Astrocyte (in vitro differentiated cells and primary cell): ENCODE results near the gene OR2AJ1. TPM values are rescaled to one million over a fixed set of nuclear protein-coding genes. Genes with fewer than 3 reads are reported as not detected.
"Not testable (repeated sequence)": the region's sequence is repeated elsewhere in the genome, so short reads cannot be mapped to it uniquely, and the experiment has no call there.

ENCODE experiments used
- DNase-seq: peaks from one replicate; pipeline ENCODE4 v3.0.0-alpha.2; 2010; ENCODE audit warnings: low read depth
- FAIRE-seq: peaks from 2 replicates; lab custom pipeline; 2011; peaks lifted over from hg19 to GRCh38; lab: Jason Lieb, UNC
- H2AFZ ChIP-seq: 2 replicates; pipeline ENCODE4 v1.6.0; 2012; ENCODE audit warnings: low read depth, low read length, inconsistent platforms
- H3K27ac ChIP-seq: 2 replicates; pipeline ENCODE4 v1.5.1; 2011; ENCODE audit warnings: low read depth, low read length, inconsistent platforms
- H3K27me3 ChIP-seq: 2 replicates; pipeline ENCODE4 v1.6.0; 2011; ENCODE audit warnings: low read length, inconsistent platforms; ENCODE audit not compliant: insufficient read depth
- H3K36me3 ChIP-seq: 2 replicates; pipeline ENCODE4 v1.5.1; 2011; ENCODE audit warnings: low read length, inconsistent platforms; ENCODE audit not compliant: insufficient read depth
- H3K4me1 ChIP-seq: 2 replicates; pipeline ENCODE4 v1.5.1; 2011; ENCODE audit warnings: low read length, inconsistent platforms; ENCODE audit not compliant: insufficient read depth
- H3K4me2 ChIP-seq: 2 replicates; pipeline ENCODE4 v1.6.0; 2012; ENCODE audit warnings: low read length, inconsistent platforms
- H3K4me3 ChIP-seq: 2 replicates; pipeline ENCODE4 v1.5.1; 2011; ENCODE audit warnings: low read depth, mild to moderate bottlenecking, low read length, inconsistent platforms; ENCODE audit not compliant: insufficient read depth
- H3K79me2 ChIP-seq: 2 replicates; pipeline ENCODE4 v1.6.0; 2012; ENCODE audit warnings: mild to moderate bottlenecking, low read length, inconsistent platforms; ENCODE audit not compliant: insufficient read depth
- H3K9ac ChIP-seq: 2 replicates; pipeline ENCODE4 v1.6.0; 2012; ENCODE audit warnings: mild to moderate bottlenecking, low read length, inconsistent platforms
- H3K9me3 ChIP-seq: 2 replicates; pipeline ENCODE4 v1.5.1; 2012; ENCODE audit warnings: low read depth, mild to moderate bottlenecking, low read length, inconsistent platforms; ENCODE audit not compliant: insufficient read depth
- H4K20me1 ChIP-seq: 2 replicates; pipeline ENCODE4 v1.6.0; 2012; ENCODE audit warnings: low read length, inconsistent platforms; ENCODE audit not compliant: insufficient read depth
- H3K27ac Mint-ChIP-seq: one replicate; pipeline ENCODE4 v1.8.0; 2021; ENCODE audit warnings: mild to moderate bottlenecking, mixed read lengths; ENCODE audit not compliant: unreplicated experiment
- H3K27me3 Mint-ChIP-seq: one replicate; pipeline ENCODE4 v1.8.0; 2021; ENCODE audit warnings: low read depth, mixed read lengths; ENCODE audit not compliant: unreplicated experiment
- H3K36me3 Mint-ChIP-seq: one replicate; pipeline ENCODE4 v1.8.0; 2021; ENCODE audit warnings: low read depth, mixed read lengths; ENCODE audit not compliant: unreplicated experiment
- H3K4me1 Mint-ChIP-seq: one replicate; pipeline ENCODE4 v1.8.0; 2021; ENCODE audit warnings: low read depth, mixed read lengths; ENCODE audit not compliant: unreplicated experiment
- H3K4me3 Mint-ChIP-seq: one replicate; pipeline ENCODE4 v1.8.0; 2021; ENCODE audit warnings: mild to moderate bottlenecking, moderate library complexity, mixed read lengths; ENCODE audit not compliant: unreplicated experiment
- H3K9me3 Mint-ChIP-seq: one replicate; pipeline ENCODE4 v1.8.0; 2021; ENCODE audit warnings: mild to moderate bottlenecking, mixed read lengths; ENCODE audit not compliant: unreplicated experiment
- CTCF ChIP-seq: IDR thresholded peaks from 2 replicates; pipeline ENCODE4 v1.5.1; 2011; ENCODE audit warnings: low read depth, mild to moderate bottlenecking, inconsistent platforms, low read length, moderate library complexity; ENCODE audit not compliant: insufficient read depth
- EZH2 ChIP-seq: IDR thresholded peaks from 2 replicates; pipeline ENCODE4 v1.6.1; 2012; ENCODE audit warnings: mild to moderate bottlenecking, low read length, inconsistent platforms; ENCODE audit not compliant: insufficient read depth
- total RNA-seq: library from RNA; stranded (reverse); gene quantifications from 2 replicates; pipeline ENCODE4 v1.2.1, GENCODE V29; 2021

The OR2AJ1 gene
- total RNA-seq, 1 donor from 2014 or later = not detected

GRCh38 chr1:247936965-247937734, 12.5 kb downstream of the OR2AJ1 start:
- H4K20me1 ChIP-seq, H3K9me3 Mint-ChIP-seq, H3K9me3 ChIP-seq, H3K4me1 ChIP-seq, H3K27me3 Mint-ChIP-seq, H3K4me1 Mint-ChIP-seq, DNase-seq, H3K36me3 ChIP-seq, H3K36me3 Mint-ChIP-seq, FAIRE-seq, H3K27me3 ChIP-seq, H3K79me2 ChIP-seq, H3K27ac ChIP-seq, H3K27ac Mint-ChIP-seq: not testable (repeated sequence)
- TF ChIP-seq CTCF = peak; percentile 25
- H3K4me3 Mint-ChIP-seq = peak overlapping the region; percentile 79
- Histone ChIP-seq H3K9ac (peak overlapping the region; percentile 52), H3K4me2 (peak overlapping the region; percentile 76), H2AFZ (peak overlapping the region; percentile 86), H3K4me3 (peak overlapping the region; percentile 17)

GRCh38 chr1:247942624-247943023, 17.9 kb downstream of the OR2AJ1 start:
- DNase-seq (no peak), FAIRE-seq (no peak)
- Histone ChIP-seq H4K20me1 (no peaks in the 10 kb centered on the region), H3K4me3 (no peak overlapping the region), H2AFZ (no peak overlapping the region), H3K79me2 (no peaks in the 10 kb centered on the region), H3K36me3 (no peaks in the 10 kb centered on the region), H3K27me3 (no peaks in the 10 kb centered on the region), H3K9ac (no peak overlapping the region), H3K9me3 (peaks cover 3% of the 10 kb centered on the region), H3K4me1 (no peaks in the 10 kb centered on the region), H3K27ac (no peak overlapping the region), H3K4me2 (no peak overlapping the region)
- Mint-ChIP-seq H3K36me3 (no peaks in the 10 kb centered on the region), H3K4me3 (no peak overlapping the region), H3K4me1 (no peaks in the 10 kb centered on the region), H3K9me3 (peaks cover 3% of the 10 kb centered on the region), H3K27me3 (no peaks in the 10 kb centered on the region), H3K27ac (no peak overlapping the region)
- TF ChIP-seq EZH2 = no peak
- no peak for TF ChIP-seq CTCF

- Histone ChIP-seq H4K20me1 (no peaks in the 10 kb centered on the region), H2AFZ (no peak within 1 kb of the TSS), H3K79me2 (no peaks in the 10 kb centered on the region), H3K27me3 (no peaks in the 10 kb centered on the region), H3K36me3 (no peaks in the 10 kb centered on the region), H3K27ac (no peak within 1 kb of the TSS), H3K4me1 (no peaks in the 10 kb centered on the region), H3K9me3 (no peaks in the 10 kb centered on the region), H3K4me3 (no peak within 1 kb of the TSS), H3K9ac (no peak within 1 kb of the TSS), H3K4me2 (no peak within 1 kb of the TSS)
- Mint-ChIP-seq H3K4me3 (no peak within 1 kb of the TSS), H3K9me3 (peaks cover 7% of the 10 kb centered on the region), H3K27ac (no peak within 1 kb of the TSS), H3K36me3 (no peaks in the 10 kb centered on the region), H3K27me3 (no peaks in the 10 kb centered on the region), H3K4me1 (no peaks in the 10 kb centered on the region)
- DNase-seq = no peak
- no peak for FAIRE-seq
- TF ChIP-seq CTCF (no peak), EZH2 (no peak)
Measured at GRCh38 chr1:247948558-247948957, 23.9 kb downstream of the OR2AJ1 start, which contains the start of gene OR2L8. TSS of gene OR2L8 (plus strand) at chr1:247948858. CDS start at chr1:247948858, 0 bp downstream.
